Trophoblast cell (in vitro differentiated cells and primary cell): ENCODE measurements around the gene RNF186.
A peak's percentile ranks its signal among the peaks of the same experiment; 100 is the strongest.

ENCODE experiments used
- DNase-seq, 2 donors: peaks; one replicate each; pipeline ENCODE4 v3.0.0-alpha.2; 2016
- H2AFZ ChIP-seq: 2 replicates; pipeline ENCODE4 v1.6.1; 2013; ENCODE audit warnings: low read length, moderate library complexity, mild to moderate bottlenecking; ENCODE audit not compliant: insufficient read depth, poor library complexity
- H2AK5ac ChIP-seq: 2 replicates; pipeline ENCODE4 v1.6.1; 2013; ENCODE audit warnings: mild to moderate bottlenecking, low read length
- H2BK120ac ChIP-seq: 2 replicates; pipeline ENCODE4 v1.6.1; 2013; ENCODE audit warnings: low read length, mild to moderate bottlenecking, moderate library complexity; ENCODE audit not compliant: insufficient read depth, poor library complexity
- H2BK12ac ChIP-seq: 2 replicates; pipeline ENCODE4 v1.6.1; 2013; ENCODE audit warnings: mild to moderate bottlenecking, low read length, moderate library complexity
- H2BK5ac ChIP-seq: 2 replicates; pipeline ENCODE4 v1.6.1; 2013; ENCODE audit warnings: low read length, low read depth, moderate library complexity, mild to moderate bottlenecking; ENCODE audit not compliant: poor library complexity
- H3K14ac ChIP-seq: 2 replicates; pipeline ENCODE4 v1.6.1; 2013; ENCODE audit warnings: mild to moderate bottlenecking, low read length
- H3K18ac ChIP-seq: 2 replicates; pipeline ENCODE4 v1.6.1; 2013; ENCODE audit warnings: mild to moderate bottlenecking, low read length
- H3K23ac ChIP-seq: 2 replicates; pipeline ENCODE4 v1.6.1; 2013; ENCODE audit warnings: low read length
- H3K27ac ChIP-seq: 2 replicates; pipeline ENCODE4 v1.5.1; 2013; ENCODE audit warnings: low read depth, mild to moderate bottlenecking, inconsistent platforms, low read length, moderate library complexity
- H3K27me3 ChIP-seq: 2 replicates; pipeline ENCODE4 v1.6.1; 2013; ENCODE audit warnings: inconsistent platforms, mild to moderate bottlenecking, low read length, moderate library complexity; ENCODE audit not compliant: insufficient read depth
- H3K36me3 ChIP-seq, 2 experiments: 1 replicate in 1 of 2; 2 replicates in 1 of 2; pipeline ENCODE4 v1.6.1; 2013; ENCODE audit warnings: low read length in 2 of 2, mild to moderate bottlenecking in 2 of 2, moderate library complexity in 1 of 2; ENCODE audit not compliant: insufficient read depth in 2 of 2, control insufficient read depth in 1 of 2
- H3K4ac ChIP-seq: 2 replicates; pipeline ENCODE4 v1.6.1; 2013; ENCODE audit warnings: low read depth, mild to moderate bottlenecking, low read length, moderate library complexity
- H3K4me1 ChIP-seq, 2 experiments: 1 replicate in 1 of 2; 2 replicates in 1 of 2; pipeline ENCODE4 v1.6.1; 2013; ENCODE audit warnings: low read length in 2 of 2, mild to moderate bottlenecking in 2 of 2, moderate library complexity in 1 of 2; ENCODE audit not compliant: insufficient read depth in 2 of 2, control insufficient read depth in 1 of 2
- H3K4me2 ChIP-seq: 2 replicates; pipeline ENCODE4 v1.6.1; 2013; ENCODE audit warnings: inconsistent platforms, mild to moderate bottlenecking, low read length, moderate library complexity
- H3K4me3 ChIP-seq: 2 replicates; pipeline ENCODE4 v1.5.1; 2013; ENCODE audit warnings: mild to moderate bottlenecking, low read depth, low read length, inconsistent platforms
- H3K79me1 ChIP-seq: one replicate; pipeline ENCODE4 v1.6.1; 2013; ENCODE audit warnings: low read length
- H3K79me2 ChIP-seq: 2 replicates; pipeline ENCODE4 v1.6.1; 2013; ENCODE audit warnings: low read length, mild to moderate bottlenecking; ENCODE audit not compliant: control insufficient read depth, insufficient read depth, poor library complexity
- H3K9ac ChIP-seq: 2 replicates; pipeline ENCODE4 v1.6.1; 2013; ENCODE audit warnings: mild to moderate bottlenecking, low read length
- H3K9me3 ChIP-seq: 2 replicates; pipeline ENCODE4 v1.6.1; 2013; ENCODE audit warnings: low read depth, mild to moderate bottlenecking, control low read depth, inconsistent platforms, low read length; ENCODE audit not compliant: insufficient read depth
- H4K12ac ChIP-seq: 2 replicates; pipeline ENCODE4 v1.6.1; 2013; ENCODE audit warnings: low read depth, mild to moderate bottlenecking, low read length, moderate library complexity
- H4K8ac ChIP-seq: 2 replicates; pipeline ENCODE4 v1.6.1; 2013; ENCODE audit warnings: low read depth, mild to moderate bottlenecking, low read length, moderate library complexity
- H4K91ac ChIP-seq: one replicate; pipeline ENCODE4 v1.6.1; 2013; ENCODE audit warnings: low read depth, mild to moderate bottlenecking, low read length, moderate library complexity
- WGBS: extraction: QIAGEN DNeasy Blood & Tissue Kit; methylation state at CpG from one replicate; pipeline ENCODE4 v1.1.7; 2013; ENCODE audit warnings: missing lambda C conversion rate; ENCODE audit not compliant: insufficient read length, insufficient coverage; ENCODE audit errors: extremely low coverage; 5-methylcytosine and 5-hydroxymethylcytosine counted together

RNF186 gene

DNA sequence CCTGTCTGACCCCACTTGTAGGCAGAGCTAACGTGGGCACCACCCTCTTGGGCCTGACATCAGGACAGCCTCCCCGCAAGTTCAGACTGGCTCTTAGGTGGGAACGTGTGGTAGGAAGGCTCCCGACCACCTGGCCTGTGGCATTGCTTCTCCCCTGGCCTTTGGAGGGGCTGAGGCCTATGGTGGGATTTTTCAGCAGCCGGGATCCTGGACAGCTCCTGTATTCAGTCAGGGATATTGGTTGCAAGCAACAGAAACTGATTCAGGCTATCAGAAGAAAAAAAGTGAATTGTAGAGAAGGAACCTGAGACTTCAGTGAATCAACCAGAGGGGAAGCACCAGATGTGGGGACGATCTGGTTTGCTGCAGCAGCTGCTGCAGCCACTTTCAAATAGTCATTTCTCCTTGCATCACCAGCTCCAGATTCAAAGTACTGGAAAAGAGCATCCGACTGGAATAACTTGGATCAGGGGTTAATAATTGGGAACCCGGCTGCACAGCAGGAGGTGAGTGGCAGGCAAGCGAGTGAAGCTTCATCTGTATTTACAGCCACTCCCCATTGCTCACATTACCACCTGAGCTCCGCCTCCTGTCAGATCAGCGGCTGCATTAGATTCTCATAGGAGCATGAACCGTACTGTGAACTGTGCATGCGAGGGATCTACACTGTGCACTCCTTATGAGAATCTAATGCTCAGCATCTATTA is 5.9 kb downstream of the RNF186 start:
- Histone ChIP-seq H3K9me3 (peaks cover 3% of the 10 kb centered on the region), H3K14ac (no peak overlapping the region), H3K4me3 (no peak overlapping the region), H2AFZ (no peak overlapping the region), H3K27me3 (no peaks in the 10 kb centered on the region), H3K79me2 (no peaks in the 10 kb centered on the region), H4K8ac (no peak overlapping the region), H3K79me1 (no peaks in the 10 kb centered on the region), H2AK5ac (no peak overlapping the region), H3K27ac (no peak overlapping the region), H2BK5ac (no peak overlapping the region), H3K4ac (no peak overlapping the region), H3K36me3 (no peaks in the 10 kb centered on the region), H3K9ac (no peak overlapping the region), H3K18ac (no peak overlapping the region), H3K4me1 (peaks cover 0 to 2% of the 10 kb centered on the region in 2 experiments), H2BK12ac (no peak overlapping the region), H2BK120ac (no peak overlapping the region), H4K91ac (no peak overlapping the region), H4K12ac (no peak overlapping the region), H3K4me2 (no peak overlapping the region), H3K23ac (no peak overlapping the region)
- no peak for DNase-seq
- WGBS = no CpG with 5 or more reads among the region's 13 CpGs

DNA sequence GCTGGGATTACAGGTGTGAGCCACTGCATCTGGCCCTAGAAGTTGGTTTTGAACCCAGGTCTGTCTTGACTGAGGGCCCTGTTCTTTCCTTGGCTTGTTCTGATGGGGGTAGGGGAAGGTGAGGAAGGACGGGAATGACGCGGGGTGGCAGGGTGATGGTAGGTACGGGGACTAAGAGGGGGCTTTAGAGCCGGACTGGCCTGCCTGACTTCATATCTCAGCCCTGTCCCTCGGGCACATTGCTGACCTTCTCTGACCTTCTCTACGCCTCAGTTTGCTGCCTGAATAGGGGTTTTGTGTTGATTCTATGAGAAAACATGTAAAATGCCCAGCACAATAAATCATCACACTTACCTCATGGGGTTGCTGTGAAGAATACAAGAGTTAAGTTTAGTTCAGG is 6.7 kb downstream of the RNF186 start:
- Histone ChIP-seq H3K4me3 (no peak overlapping the region), H3K4me2 (no peak overlapping the region), H3K79me1 (no peaks in the 10 kb centered on the region), H4K91ac (no peak overlapping the region), H3K4ac (no peak overlapping the region), H4K8ac (no peak overlapping the region), H2AK5ac (no peak overlapping the region), H4K12ac (no peak overlapping the region), H3K4me1 (peaks cover 0 to 2% of the 10 kb centered on the region in 2 experiments), H3K14ac (no peak overlapping the region), H3K27me3 (no peaks in the 10 kb centered on the region), H3K79me2 (no peaks in the 10 kb centered on the region), H2AFZ (no peak overlapping the region), H2BK120ac (no peak overlapping the region), H2BK12ac (no peak overlapping the region), H3K23ac (no peak overlapping the region), H3K36me3 (no peaks in the 10 kb centered on the region), H2BK5ac (no peak overlapping the region), H3K27ac (no peak overlapping the region), H3K9ac (no peak overlapping the region), H3K18ac (no peak overlapping the region), H3K9me3 (peaks cover 3% of the 10 kb centered on the region)
- DNase-seq = peak; percentile 61 to 75
- WGBS = 100% methylated on average over 3 of the region's 7 CpGs

DNA sequence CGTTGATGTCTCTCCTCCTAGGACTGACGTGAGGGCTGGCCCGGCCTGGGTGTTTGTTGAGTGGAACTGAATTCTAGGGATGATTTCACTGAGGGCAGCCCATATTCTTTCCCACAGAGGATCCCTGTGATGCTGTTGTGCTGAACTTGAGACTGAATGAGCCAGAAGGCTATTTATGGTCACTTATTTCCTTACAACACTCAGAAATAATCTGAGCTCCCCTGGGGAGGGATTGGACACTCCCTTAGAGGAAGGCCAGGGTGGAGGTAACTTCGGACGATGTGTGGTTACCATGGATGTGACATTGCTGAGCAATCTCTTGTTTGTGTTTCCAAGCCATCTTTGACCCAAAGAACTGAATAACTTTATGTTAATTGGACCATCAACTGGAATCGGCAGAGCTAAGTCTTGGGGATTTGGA is 10.2 kb downstream of the RNF186 start:
- Histone ChIP-seq H3K4me2 (no peak overlapping the region), H3K27ac (no peak overlapping the region), H3K18ac (no peak overlapping the region), H3K4me3 (no peak overlapping the region), H2BK120ac (no peak overlapping the region), H3K79me2 (peaks cover 2% of the 10 kb centered on the region), H3K23ac (no peak overlapping the region), H2BK5ac (no peak overlapping the region), H2BK12ac (no peak overlapping the region), H3K79me1 (peaks cover 2% of the 10 kb centered on the region), H3K9me3 (peaks cover 3% of the 10 kb centered on the region), H3K36me3 (no peaks in the 10 kb centered on the region), H3K14ac (no peak overlapping the region), H3K4ac (no peak overlapping the region), H3K4me1 (peaks cover 0 to 5% of the 10 kb centered on the region in 2 experiments), H2AFZ (no peak overlapping the region), H4K8ac (no peak overlapping the region), H4K91ac (no peak overlapping the region), H3K9ac (no peak overlapping the region), H2AK5ac (no peak overlapping the region), H3K27me3 (no peaks in the 10 kb centered on the region), H4K12ac (no peak overlapping the region)
- no CpG with 5 or more reads among the region's 6 CpGs for WGBS
- DNase-seq = no peak

DNA sequence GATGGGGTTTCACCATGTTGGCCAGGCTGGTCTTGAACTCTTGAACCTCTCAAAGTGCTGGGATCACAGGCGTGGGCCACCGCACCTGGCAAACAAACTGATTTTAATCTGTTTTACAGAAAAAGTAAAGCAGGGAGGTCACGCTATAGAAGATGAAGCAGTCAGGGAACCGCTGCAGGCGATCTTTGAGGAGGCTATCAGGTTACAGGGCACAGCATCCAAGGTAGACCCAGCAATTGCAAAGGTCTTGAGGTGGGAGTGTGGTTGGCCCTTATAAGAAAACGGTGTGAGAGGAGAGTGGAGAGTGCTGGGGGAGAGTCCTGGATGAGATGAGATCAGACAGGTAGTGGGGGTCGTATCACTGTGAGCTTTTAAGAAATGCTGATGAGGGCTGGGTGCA is 12.8 kb downstream of the RNF186 start:
- H3K14ac ChIP-seq = no peak overlapping the region
- H3K27ac ChIP-seq = no peak overlapping the region
- H3K79me1 ChIP-seq = peaks cover 5% of the 10 kb centered on the region
- H2AK5ac ChIP-seq = no peak overlapping the region
- H3K9me3 ChIP-seq = no peaks in the 10 kb centered on the region
- no peaks in the 10 kb centered on the region for H3K36me3 ChIP-seq
- H3K4me3 ChIP-seq = no peak overlapping the region
- H3K18ac ChIP-seq = no peak overlapping the region
- no CpG with 5 or more reads among the region's 7 CpGs for WGBS
- H3K4ac ChIP-seq = no peak overlapping the region
- H3K4me2 ChIP-seq = no peak overlapping the region
- no peaks in the 10 kb centered on the region for H3K27me3 ChIP-seq
- H3K9ac ChIP-seq = no peak overlapping the region
- no peak overlapping the region for H4K91ac ChIP-seq
- H2BK5ac ChIP-seq = no peak overlapping the region
- H3K79me2 ChIP-seq = peaks cover 2% of the 10 kb centered on the region
- H2BK120ac ChIP-seq = no peak overlapping the region
- H4K8ac ChIP-seq = no peak overlapping the region
- H3K23ac ChIP-seq = no peak overlapping the region
- no peak overlapping the region for H4K12ac ChIP-seq
- H2AFZ ChIP-seq = no peak overlapping the region
- no peak for DNase-seq
- no peak overlapping the region for H2BK12ac ChIP-seq
- peaks cover 0 to 7% of the 10 kb centered on the region in 2 experiments for H3K4me1 ChIP-seq
